GM18508 (cell line): ENCODE measurements around the gene CUBN.

Experiments used
- ATAC-seq: cut with Tn5 transposase; IDR thresholded peaks from one replicate; pipeline ENCODE4 v1.9.1; 2021; ENCODE audit warnings: moderate number of reproducible peaks; ENCODE audit not compliant: insufficient read depth, unreplicated experiment

CUBN gene

GRCh38 chr10:16965740-16966447 is 163.7 kb downstream of the CUBN start:
- no peak for ATAC-seq

- no peak for ATAC-seq
Measured at GRCh38 chr10:16965344-16965616, 164.3 kb downstream of the CUBN start.

GRCh38 chr10:16964576-16965343 is 164.9 kb downstream of the CUBN start:
- ATAC-seq: no peak

GRCh38 chr10:16960551-16960950 is 169.1 kb downstream of the CUBN start:
- ATAC-seq: no peak

GRCh38 chr10:16957038-16957437 is 172.6 kb downstream of the CUBN start:
- ATAC-seq: no peak

GRCh38 chr10:16954280-16955030 is 175.2 kb downstream of the CUBN start:
- no peak for ATAC-seq

GRCh38 chr10:16953270-16953669 is 176.3 kb downstream of the CUBN start:
- ATAC-seq: no peak

GRCh38 chr10:16952610-16953009 is 177.0 kb downstream of the CUBN start:
- no peak for ATAC-seq

- no peak for ATAC-seq
Measured at GRCh38 chr10:16952080-16952479, 177.5 kb downstream of the CUBN start.

GRCh38 chr10:16950656-16951601 is 178.7 kb downstream of the CUBN start:
- no peak for ATAC-seq

GRCh38 chr10:16949816-16950215 is 179.8 kb downstream of the CUBN start:
- ATAC-seq: no peak

GRCh38 chr10:16948361-16948760 is 181.2 kb downstream of the CUBN start:
- ATAC-seq: no peak

- no peak for ATAC-seq
Measured at GRCh38 chr10:16947069-16947468, 182.5 kb downstream of the CUBN start.

- ATAC-seq: no peak
Measured at GRCh38 chr10:16945593-16945992, 184.0 kb downstream of the CUBN start.

- ATAC-seq: no peak
Measured at GRCh38 chr10:16944986-16945385, 184.6 kb downstream of the CUBN start.

- no peak for ATAC-seq
Measured at GRCh38 chr10:16944402-16944801, 185.2 kb downstream of the CUBN start.

- no peak for ATAC-seq
Measured at GRCh38 chr10:16943295-16944285, 186.0 kb downstream of the CUBN start.

GRCh38 chr10:16942381-16943078 is 187.1 kb downstream of the CUBN start:
- no peak for ATAC-seq

GRCh38 chr10:16941870-16942269 is 187.7 kb downstream of the CUBN start:
- ATAC-seq: no peak
